ENCODE results near the gene TSPAN14. TPM values are rescaled to one million over a fixed set of nuclear protein-coding genes. Genes with fewer than 3 reads are reported as not detected.

The TSPAN14 gene
- total RNA-seq, 4 donors from 2014 or later = 61.6 to 83.4 (median 77.9) TPM

GRCh38 chr10:80579181-80579763 is 125.2 kb downstream of the TSPAN14 start:
- H3K27me3 ChIP-seq = no peaks in the 10 kb centered on the region
- no peaks in the 10 kb centered on the region for H3K36me3 ChIP-seq
- no peak overlapping the region for H3K4me3 ChIP-seq (replicated peaks in 1 of 3)
- H3K27ac ChIP-seq = no peak overlapping the region
- intact Hi-C loops (cut with DNase I) = no loop called here
- DNase-seq = no peak
- H3K4me1 ChIP-seq = no peaks in the 10 kb centered on the region
- no peaks in the 10 kb centered on the region for H3K9me3 ChIP-seq
- WGBS, 2 donors = 48 to 57% methylated on average over 5 of the region's 5 CpGs
- TF ChIP-seq CTCF (IDR thresholded peaks at IDR 0.05) = no peak
- TF ChIP-seq POLR2A (IDR thresholded peaks at IDR 0.05) = no peak

- intact Hi-C loops (cut with DNase I) = no loop called here
Measured at GRCh38 chr10:80579849-80580637, 125.9 kb downstream of the TSPAN14 start.

GRCh38 chr10:80580638-80581468 is 126.7 kb downstream of the TSPAN14 start:
- Histone ChIP-seq H3K27ac (no peak overlapping the region), H3K36me3 (no peaks in the 10 kb centered on the region), H3K4me1 (no peaks in the 10 kb centered on the region), H3K9me3 (no peaks in the 10 kb centered on the region), H3K27me3 (no peaks in the 10 kb centered on the region), H3K4me3 (replicated peaks in 1 of 3) (no peak overlapping the region)
- TF ChIP-seq CTCF (IDR thresholded peaks at IDR 0.05) (no peak), POLR2A (IDR thresholded peaks at IDR 0.05) (no peak)
- intact Hi-C loops (cut with DNase I) = no loop called here
- WGBS, 2 donors = 87% methylated on average over 7 of the region's 7 CpGs
- DNase-seq = no peak

More at GRCh38 chr10:80579849-80580637, 125.9 kb downstream of the TSPAN14 start:
- DNase-seq = no peak
- no peaks in the 10 kb centered on the region for H3K36me3 ChIP-seq
- H3K9me3 ChIP-seq = no peaks in the 10 kb centered on the region
- TF ChIP-seq POLR2A (IDR thresholded peaks at IDR 0.05) (no peak), CTCF (IDR thresholded peaks at IDR 0.05) (no peak)
- H3K27me3 ChIP-seq = no peaks in the 10 kb centered on the region
- WGBS, 2 donors = 87 to 89% methylated on average over 5 of the region's 5 CpGs
- no peak overlapping the region for H3K4me3 ChIP-seq (replicated peaks in 1 of 3)
- no peak overlapping the region for H3K27ac ChIP-seq
- H3K4me1 ChIP-seq = no peaks in the 10 kb centered on the region

- no peaks in the 10 kb centered on the region for H3K4me1 ChIP-seq
- no peak overlapping the region for H3K4me3 ChIP-seq (replicated peaks in 1 of 3)
- TF ChIP-seq POLR2A (IDR thresholded peaks at IDR 0.05) = no peak
- intact Hi-C loops (cut with DNase I) = no loop called here
- WGBS, 2 donors = 72 to 81% methylated on average over 5 of the region's 5 CpGs
- DNase-seq = peak; percentile 18 to 24
- H3K27ac ChIP-seq = no peak overlapping the region
- H3K9me3 ChIP-seq = no peaks in the 10 kb centered on the region
- no peaks in the 10 kb centered on the region for H3K36me3 ChIP-seq
- no peaks in the 10 kb centered on the region for H3K27me3 ChIP-seq
Measured at GRCh38 chr10:80581469-80581835, 127.3 kb downstream of the TSPAN14 start.

- H3K27me3 ChIP-seq = no peaks in the 10 kb centered on the region
- no peak for TF ChIP-seq POLR2A (IDR thresholded peaks at IDR 0.05)
- no peak for TF ChIP-seq CTCF (IDR thresholded peaks at IDR 0.05)
- WGBS, 2 donors = 71 to 75% methylated on average over 3 of the region's 3 CpGs
- H3K36me3 ChIP-seq = no peaks in the 10 kb centered on the region
- no peak overlapping the region for H3K4me3 ChIP-seq (replicated peaks in 1 of 3)
- intact Hi-C loops (cut with DNase I) = no loop called here
- no peak overlapping the region for H3K27ac ChIP-seq
- no peaks in the 10 kb centered on the region for H3K9me3 ChIP-seq
- no peak for DNase-seq
- no peaks in the 10 kb centered on the region for H3K4me1 ChIP-seq
Measured at GRCh38 chr10:80582286-80582960, 128.3 kb downstream of the TSPAN14 start.
